Gastrocnemius medialis (tissue), 4 donors: ENCODE data around the gene KCNIP3.

ENCODE experiments used
- POLR2A ChIP-seq, 2 donors: fragments of 450-650 bp; IDR thresholded peaks; one replicate each; pipeline ENCODE4 v1.6.1; 2017; ENCODE audit warnings: antibody characterized with exemption in 2 of 2, mild to moderate bottlenecking in 2 of 2, moderate library complexity in 2 of 2
- TF ChIP-seq, protein P1 (sequence below), 5 experiments: fragments of 450-650 bp in 3 of 5; fragments of 200-600 bp in 2 of 5; sonication (generic) in 2 of 5; IDR thresholded peaks in 4 of 5; conservative IDR thresholded peaks in 1 of 5; 1 replicate in 4 of 5; 2 replicates in 1 of 5; pipeline ENCODE4 v1.5.1; 2016 to 2019; ENCODE audit warnings: antibody characterized with exemption in 5 of 5, mild to moderate bottlenecking in 3 of 5, moderate library complexity in 3 of 5

DNA sequence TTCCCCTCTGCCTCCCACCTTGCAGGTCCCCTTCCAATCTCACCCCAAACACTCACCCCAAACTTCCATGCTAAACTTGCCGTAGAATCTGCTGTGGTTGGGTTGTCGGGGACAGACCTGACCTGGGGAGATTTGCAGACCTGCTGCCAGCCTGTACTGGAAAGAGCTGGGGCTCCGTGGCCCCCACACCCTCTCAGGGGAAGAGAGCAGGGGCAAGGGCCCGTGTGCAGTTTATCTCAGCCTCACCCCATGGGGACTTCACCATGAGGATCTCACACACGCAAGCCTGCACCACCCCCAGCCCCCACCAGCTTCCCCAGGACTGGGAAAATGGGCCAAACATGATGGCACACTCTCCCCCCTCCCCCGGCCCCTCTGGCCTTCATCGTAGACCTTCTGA lies 30.7 kb downstream of the KCNIP3 start:
- TF ChIP-seq, protein P1, sequence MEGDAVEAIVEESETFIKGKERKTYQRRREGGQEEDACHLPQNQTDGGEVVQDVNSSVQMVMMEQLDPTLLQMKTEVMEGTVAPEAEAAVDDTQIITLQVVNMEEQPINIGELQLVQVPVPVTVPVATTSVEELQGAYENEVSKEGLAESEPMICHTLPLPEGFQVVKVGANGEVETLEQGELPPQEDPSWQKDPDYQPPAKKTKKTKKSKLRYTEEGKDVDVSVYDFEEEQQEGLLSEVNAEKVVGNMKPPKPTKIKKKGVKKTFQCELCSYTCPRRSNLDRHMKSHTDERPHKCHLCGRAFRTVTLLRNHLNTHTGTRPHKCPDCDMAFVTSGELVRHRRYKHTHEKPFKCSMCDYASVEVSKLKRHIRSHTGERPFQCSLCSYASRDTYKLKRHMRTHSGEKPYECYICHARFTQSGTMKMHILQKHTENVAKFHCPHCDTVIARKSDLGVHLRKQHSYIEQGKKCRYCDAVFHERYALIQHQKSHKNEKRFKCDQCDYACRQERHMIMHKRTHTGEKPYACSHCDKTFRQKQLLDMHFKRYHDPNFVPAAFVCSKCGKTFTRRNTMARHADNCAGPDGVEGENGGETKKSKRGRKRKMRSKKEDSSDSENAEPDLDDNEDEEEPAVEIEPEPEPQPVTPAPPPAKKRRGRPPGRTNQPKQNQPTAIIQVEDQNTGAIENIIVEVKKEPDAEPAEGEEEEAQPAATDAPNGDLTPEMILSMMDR (IDR thresholded peaks at IDR 0.05 in 4 of 5, conservative IDR thresholded peaks at IDR 0.05 in 1 of 5), result no peak
- no peak for TF ChIP-seq POLR2A (IDR thresholded peaks at IDR 0.05)
